ENCODE results near the gene GALM.
"Not testable (repeated sequence)": the region's sequence is repeated elsewhere in the genome, so short reads cannot be mapped to it uniquely, and the experiment has no call there.

GALM gene

DNA sequence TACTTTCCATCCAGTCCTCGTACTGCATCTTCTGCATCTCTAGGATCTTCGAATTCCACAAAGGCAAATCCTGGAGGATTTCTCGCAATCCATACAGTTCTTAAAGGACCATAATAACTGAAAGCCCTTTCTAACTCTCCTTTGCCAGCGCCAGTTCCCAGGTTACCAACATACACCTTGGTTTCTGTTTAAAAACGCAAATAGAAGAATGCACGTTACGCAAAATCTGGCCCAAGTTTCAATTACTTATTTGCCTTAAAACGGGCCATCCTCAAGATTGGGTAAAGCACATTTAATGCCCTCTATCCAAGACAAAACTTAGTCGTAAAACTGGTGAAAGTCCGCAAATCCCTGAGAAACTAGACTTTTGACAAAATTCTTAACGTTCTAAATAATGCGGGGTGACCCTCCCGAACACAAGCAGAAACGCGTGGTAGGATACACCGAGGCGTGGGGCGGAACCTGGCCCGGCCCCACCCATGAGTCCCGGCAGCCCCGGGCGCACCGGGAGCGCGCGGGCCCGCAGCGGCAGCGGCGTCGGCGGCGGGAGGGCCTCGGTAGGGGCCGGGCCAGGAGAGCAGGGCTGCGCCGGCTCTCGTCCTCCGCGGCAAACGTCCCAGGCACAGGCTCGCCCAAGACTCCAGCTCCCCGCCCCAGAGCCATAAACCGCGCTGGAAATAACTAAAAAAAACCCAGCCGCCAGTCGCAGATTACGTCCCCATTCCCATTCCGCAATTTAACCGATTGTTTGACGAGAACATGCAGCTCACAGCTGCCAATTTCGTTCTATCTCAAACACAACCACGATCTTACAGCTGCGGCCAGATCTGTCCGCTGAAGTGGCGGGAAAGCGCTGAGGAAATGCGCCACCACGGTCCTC lies 84.3 kb downstream of the GALM start:
- peak overlapping the region; percentile 96 for H3K27ac ChIP-seq (ENCODE audit: low read length)
- H3K4me1 ChIP-seq (ENCODE audit: control insufficient read depth, insufficient read depth, low read length): peaks cover 17% of the 10 kb centered on the region
- H3K36me3 ChIP-seq (ENCODE audit: control insufficient read depth in 2 of 2, insufficient read depth in 2 of 2, low read length in 2 of 2): peaks cover 26 to 38% of the 10 kb centered on the region in 2 donors
- no peaks in the 10 kb centered on the region for H3K27me3 ChIP-seq (ENCODE audit: control insufficient read depth in 1 of 2, insufficient read depth in 2 of 2, low read length in 2 of 2)
- peak overlapping the region; percentile 96 to 99 for H3K4me3 ChIP-seq (ENCODE audit: low read length in 2 of 2)
- H3K9ac ChIP-seq (ENCODE audit: low read length in 2 of 2): peak overlapping the region; percentile 99
- H3K9me3 ChIP-seq (ENCODE audit: control insufficient read depth in 2 of 2, low read length in 2 of 2): no peaks in the 10 kb centered on the region

DNA sequence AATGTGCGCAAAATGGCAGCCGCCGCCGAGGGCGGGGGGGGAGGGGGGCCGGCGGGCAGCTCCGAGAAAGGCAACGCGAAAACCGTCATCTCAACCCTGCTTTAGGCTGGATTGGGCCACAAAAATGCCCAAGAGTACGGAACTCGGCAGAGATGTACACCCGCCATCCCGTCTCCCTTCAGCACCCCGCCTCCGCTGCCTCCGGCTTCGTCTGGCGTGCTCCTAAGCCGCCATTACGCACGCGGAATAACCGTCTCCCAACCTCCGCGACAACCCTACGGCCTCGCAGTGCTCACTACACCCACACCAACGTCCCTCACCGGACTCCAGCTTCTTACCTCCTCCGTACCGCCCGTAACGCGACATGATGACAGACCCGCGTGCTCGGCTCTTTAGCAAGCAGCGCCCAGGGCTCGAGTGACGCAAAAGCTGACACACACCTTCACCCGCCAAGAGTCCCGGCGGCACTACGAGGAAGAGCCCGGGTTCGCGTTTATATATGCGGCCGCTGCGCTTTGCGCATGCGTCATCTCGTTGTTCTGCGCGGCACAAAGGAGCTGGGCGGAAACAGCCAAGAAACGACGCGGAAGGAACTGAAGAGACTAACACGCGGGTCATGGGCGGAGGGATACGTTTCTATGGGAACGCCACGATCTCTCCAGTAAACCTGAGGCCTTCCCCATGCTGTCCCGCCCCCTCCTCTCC lies 85.1 kb downstream of the GALM start, which contains the start of gene SRSF7:
Gene SRSF7 (minus strand): TSS at position 471 of the 705 bp plus-strand sequence. CDS start 105 bp downstream, at position 366.
- peak within 1 kb of the TSS; percentile 96 for H3K27ac ChIP-seq (ENCODE audit: low read length)
- no peaks in the 10 kb centered on the region for H3K9me3 ChIP-seq (ENCODE audit: control insufficient read depth in 2 of 2, low read length in 2 of 2)
- no peaks in the 10 kb centered on the region for H3K27me3 ChIP-seq (ENCODE audit: control insufficient read depth in 1 of 2, insufficient read depth in 2 of 2, low read length in 2 of 2)
- peaks cover 17% of the 10 kb centered on the region for H3K4me1 ChIP-seq (ENCODE audit: control insufficient read depth, insufficient read depth, low read length)
- peaks cover 19 to 30% of the 10 kb centered on the region in 2 donors for H3K36me3 ChIP-seq (ENCODE audit: control insufficient read depth in 2 of 2, insufficient read depth in 2 of 2, low read length in 2 of 2)
- peak within 1 kb of the TSS; percentile 96 to 99 for H3K4me3 ChIP-seq (ENCODE audit: low read length in 2 of 2)
- peak within 1 kb of the TSS; percentile 99 for H3K9ac ChIP-seq (ENCODE audit: low read length in 2 of 2)

DNA sequence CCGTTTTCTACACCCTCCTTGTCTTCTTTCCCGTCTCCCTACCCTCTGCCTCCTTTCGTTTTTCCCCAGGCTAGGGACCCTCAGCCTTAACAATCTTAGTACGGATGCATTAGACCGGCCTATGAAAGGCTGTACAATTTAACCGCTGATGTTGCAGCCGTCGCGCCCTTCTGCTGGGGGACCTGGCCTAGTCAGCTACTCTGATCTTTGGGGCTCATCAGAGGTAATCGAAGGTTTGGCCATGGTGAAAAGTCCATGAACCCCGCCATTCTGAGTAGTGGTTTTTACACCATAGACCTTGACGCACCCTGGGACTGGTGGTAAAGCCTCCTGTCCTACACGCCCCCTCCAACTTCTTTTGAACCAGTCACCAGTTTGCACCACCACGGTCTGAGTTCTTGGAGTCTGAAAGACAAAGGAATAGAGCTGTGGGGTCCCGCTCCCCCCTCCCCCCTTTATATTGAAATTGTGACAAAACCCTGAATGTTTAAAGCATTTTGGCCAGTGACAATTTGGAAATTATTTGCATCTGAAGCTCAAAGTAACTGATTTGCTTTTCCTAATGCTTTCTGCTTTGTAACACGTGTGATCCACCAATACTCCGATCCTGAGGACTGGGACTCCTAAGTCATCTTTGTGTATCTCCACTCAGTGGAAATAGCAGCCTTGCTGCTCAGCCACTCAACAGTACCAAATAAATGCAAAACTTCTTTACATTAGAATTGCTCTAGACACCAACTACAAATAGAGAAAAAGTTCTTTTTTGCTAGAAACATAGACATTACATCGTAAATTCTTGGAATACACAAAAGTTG lies 85.9 kb downstream of the GALM start:
- Histone ChIP-seq H3K4me1 (ENCODE audit: control insufficient read depth, insufficient read depth, low read length) (peaks cover 16% of the 10 kb centered on the region), H3K4me3 (ENCODE audit: low read length in 2 of 2) (peak overlapping the region; percentile 96 to 99), H3K36me3 (ENCODE audit: control insufficient read depth in 2 of 2, insufficient read depth in 2 of 2, low read length in 2 of 2) (peaks cover 15 to 23% of the 10 kb centered on the region in 2 donors), H3K9ac (ENCODE audit: low read length in 2 of 2) (peak overlapping the region; percentile 87 to 99), H3K9me3 (ENCODE audit: control insufficient read depth in 2 of 2, low read length in 2 of 2) (no peaks in the 10 kb centered on the region), H3K27me3 (ENCODE audit: control insufficient read depth in 1 of 2, insufficient read depth in 2 of 2, low read length in 2 of 2) (no peaks in the 10 kb centered on the region), H3K27ac (ENCODE audit: low read length) (peak overlapping the region; percentile 96)

DNA sequence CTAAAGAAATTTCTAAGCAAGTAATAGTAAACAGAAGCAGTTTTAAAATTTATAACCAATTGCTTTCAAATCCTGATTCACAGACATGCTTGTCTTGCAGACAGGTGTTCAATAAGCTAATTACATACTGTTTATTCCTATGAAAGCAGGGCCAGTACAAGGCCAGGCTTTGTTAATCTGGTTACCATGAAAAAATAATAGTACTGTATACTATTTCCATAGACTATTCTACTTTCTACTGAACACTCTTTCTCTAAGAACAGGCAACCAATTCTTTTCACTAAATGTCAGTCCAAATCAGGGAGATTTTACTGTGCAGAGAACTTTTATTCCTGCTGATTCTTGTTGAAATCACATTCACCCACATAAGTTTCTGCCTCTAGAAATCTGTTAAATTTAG lies 88.1 kb downstream of the GALM start:
- Histone ChIP-seq H3K27ac (ENCODE audit: low read length) (no peak overlapping the region), H3K9ac (ENCODE audit: low read length in 2 of 2) (no peak overlapping the region), H3K4me3 (ENCODE audit: low read length in 2 of 2) (no peak overlapping the region), H3K4me1 (ENCODE audit: control insufficient read depth, insufficient read depth, low read length) (peaks cover 9% of the 10 kb centered on the region), H3K9me3 (ENCODE audit: control insufficient read depth in 2 of 2, low read length in 2 of 2) (no peaks in the 10 kb centered on the region), H3K27me3 (ENCODE audit: control insufficient read depth in 1 of 2, insufficient read depth in 2 of 2, low read length in 2 of 2) (no peaks in the 10 kb centered on the region), H3K36me3 (ENCODE audit: control insufficient read depth in 2 of 2, insufficient read depth in 2 of 2, low read length in 2 of 2) (peaks cover under 1 to 3% of the 10 kb centered on the region in 2 donors)

DNA sequence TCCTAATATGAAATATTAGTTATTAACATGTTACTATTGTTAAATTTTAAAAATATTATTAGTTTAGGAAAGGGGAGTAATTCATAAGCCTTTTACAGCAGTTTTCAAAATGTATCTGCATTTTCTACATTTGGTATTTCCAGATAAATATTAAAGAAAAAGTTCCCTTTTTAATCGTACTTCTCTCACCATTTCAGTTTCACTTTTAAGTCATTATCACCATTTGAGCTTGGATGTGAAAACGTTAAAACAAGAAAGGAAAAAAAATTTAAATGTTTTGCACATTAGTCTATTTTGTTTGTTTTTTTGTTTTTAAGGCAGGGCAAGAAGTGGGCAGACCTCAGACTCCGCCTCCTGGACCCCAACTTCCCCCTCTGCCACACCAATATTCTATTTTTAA lies 88.6 kb downstream of the GALM start:
- no peak overlapping the region for H3K27ac ChIP-seq (ENCODE audit: low read length)
- peaks cover 0 to under 1% of the 10 kb centered on the region in 2 donors for H3K36me3 ChIP-seq (ENCODE audit: control insufficient read depth in 2 of 2, insufficient read depth in 2 of 2, low read length in 2 of 2)
- H3K27me3 ChIP-seq (ENCODE audit: control insufficient read depth in 1 of 2, insufficient read depth in 2 of 2, low read length in 2 of 2): no peaks in the 10 kb centered on the region
- peaks cover 8% of the 10 kb centered on the region for H3K4me1 ChIP-seq (ENCODE audit: control insufficient read depth, insufficient read depth, low read length)
- no peak overlapping the region for H3K9ac ChIP-seq (ENCODE audit: low read length in 2 of 2)
- H3K9me3 ChIP-seq (ENCODE audit: control insufficient read depth in 2 of 2, low read length in 2 of 2): no peaks in the 10 kb centered on the region
- no peak overlapping the region for H3K4me3 ChIP-seq (ENCODE audit: low read length in 2 of 2)

DNA sequence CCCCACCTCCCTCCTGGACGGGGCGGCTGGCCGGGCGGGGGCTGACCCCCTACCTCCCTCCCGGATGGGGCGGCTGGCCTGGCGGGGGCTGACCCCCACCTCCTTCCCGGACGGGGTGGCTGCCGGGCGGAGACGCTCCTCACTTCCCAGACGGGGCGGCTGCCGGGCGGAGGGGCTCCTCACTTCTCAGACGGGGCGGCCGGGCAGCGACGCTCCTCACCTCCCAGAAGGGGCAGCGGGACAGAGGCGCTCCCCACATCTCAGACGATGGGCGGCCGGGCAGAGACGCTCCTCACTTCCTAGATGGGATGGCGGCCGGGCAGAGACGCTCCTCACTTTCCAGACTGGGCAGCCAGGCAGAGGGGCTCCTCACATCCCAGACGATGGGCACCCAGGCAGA lies 90.0 kb downstream of the GALM start:
- not testable (repeated sequence) for H3K27ac ChIP-seq (ENCODE audit: low read length); H3K9ac ChIP-seq (ENCODE audit: low read length in 2 of 2); H3K9me3 ChIP-seq (ENCODE audit: control insufficient read depth in 2 of 2, low read length in 2 of 2); H3K4me3 ChIP-seq (ENCODE audit: low read length in 2 of 2); H3K27me3 ChIP-seq (ENCODE audit: control insufficient read depth in 1 of 2, insufficient read depth in 2 of 2, low read length in 2 of 2); H3K36me3 ChIP-seq (ENCODE audit: control insufficient read depth in 2 of 2, insufficient read depth in 2 of 2, low read length in 2 of 2); H3K4me1 ChIP-seq (ENCODE audit: control insufficient read depth, insufficient read depth, low read length)

DNA sequence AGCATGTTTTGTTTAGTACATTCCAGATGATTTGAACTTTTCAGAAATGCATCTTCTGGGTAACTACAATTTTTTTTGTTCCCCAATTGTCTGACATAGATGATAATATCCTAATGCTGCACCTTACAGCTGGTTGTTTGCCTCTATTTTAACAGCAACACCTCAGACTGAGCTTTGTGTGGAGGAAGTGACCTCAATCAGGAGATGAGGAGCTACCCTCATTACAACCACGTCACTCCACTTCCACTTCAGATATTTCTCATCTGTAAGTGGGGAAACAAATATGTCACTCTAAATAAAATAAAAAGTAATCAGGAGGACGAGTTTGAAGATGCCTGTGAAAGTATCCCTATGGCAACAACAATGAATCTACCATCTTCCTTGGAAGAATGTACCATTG lies 97.3 kb downstream of the GALM start:
- no peaks in the 10 kb centered on the region for H3K27me3 ChIP-seq (ENCODE audit: control insufficient read depth in 1 of 2, insufficient read depth in 2 of 2, low read length in 2 of 2)
- no peaks in the 10 kb centered on the region for H3K36me3 ChIP-seq (ENCODE audit: control insufficient read depth in 2 of 2, insufficient read depth in 2 of 2, low read length in 2 of 2)
- no peaks in the 10 kb centered on the region for H3K9me3 ChIP-seq (ENCODE audit: control insufficient read depth in 2 of 2, low read length in 2 of 2)
- no peak overlapping the region for H3K4me3 ChIP-seq (ENCODE audit: low read length in 2 of 2)
- H3K9ac ChIP-seq (ENCODE audit: low read length in 2 of 2): no peak overlapping the region
- no peaks in the 10 kb centered on the region for H3K4me1 ChIP-seq (ENCODE audit: control insufficient read depth, insufficient read depth, low read length)
- no peak overlapping the region for H3K27ac ChIP-seq (ENCODE audit: low read length)

DNA sequence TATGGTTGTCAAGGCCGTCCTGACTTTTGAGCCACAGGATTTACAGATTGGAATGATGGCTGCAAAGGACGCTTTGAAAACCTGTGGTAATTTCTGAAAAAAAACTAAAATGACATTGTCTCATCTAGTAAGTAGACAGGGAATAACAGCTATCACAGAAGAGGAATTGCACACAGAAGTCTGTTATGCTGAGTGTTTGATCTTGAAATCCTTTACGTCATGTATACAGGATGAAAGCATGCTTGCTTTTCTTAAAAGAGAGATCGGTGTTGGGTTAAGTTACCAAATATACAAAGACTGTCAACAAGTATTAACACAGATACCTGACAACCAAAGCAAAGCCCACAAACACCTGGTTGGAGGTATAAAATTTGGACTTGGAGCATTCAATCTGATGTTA lies 97.8 kb downstream of the GALM start:
- no peak overlapping the region for H3K4me3 ChIP-seq (ENCODE audit: low read length in 2 of 2)
- no peak overlapping the region for H3K9ac ChIP-seq (ENCODE audit: low read length in 2 of 2)
- H3K27ac ChIP-seq (ENCODE audit: low read length): no peak overlapping the region
- no peaks in the 10 kb centered on the region for H3K9me3 ChIP-seq (ENCODE audit: control insufficient read depth in 2 of 2, low read length in 2 of 2)
- no peaks in the 10 kb centered on the region for H3K36me3 ChIP-seq (ENCODE audit: control insufficient read depth in 2 of 2, insufficient read depth in 2 of 2, low read length in 2 of 2)
- no peaks in the 10 kb centered on the region for H3K4me1 ChIP-seq (ENCODE audit: control insufficient read depth, insufficient read depth, low read length)
- no peaks in the 10 kb centered on the region for H3K27me3 ChIP-seq (ENCODE audit: control insufficient read depth in 1 of 2, insufficient read depth in 2 of 2, low read length in 2 of 2)

DNA sequence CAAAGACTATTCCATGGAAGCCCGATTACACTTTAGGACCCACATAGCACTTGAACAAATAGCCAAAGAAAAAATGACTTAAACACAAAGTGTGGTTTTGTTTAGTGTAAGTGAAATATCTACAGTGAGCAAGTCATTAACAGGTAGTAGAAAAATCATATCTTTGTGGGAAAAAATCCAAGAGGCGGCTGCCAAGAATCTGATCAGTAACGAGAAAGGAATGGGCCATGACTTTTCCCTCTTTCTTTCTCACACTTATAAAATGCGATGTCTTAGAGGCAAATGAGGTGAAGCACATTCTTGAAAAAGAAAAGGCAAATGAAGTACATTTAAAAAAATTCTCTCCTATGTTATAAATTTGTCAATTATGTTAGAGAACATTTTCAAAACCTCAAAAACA lies 99.2 kb downstream of the GALM start:
- no peak overlapping the region for H3K9ac ChIP-seq (ENCODE audit: low read length in 2 of 2)
- no peak overlapping the region for H3K27ac ChIP-seq (ENCODE audit: low read length)
- H3K36me3 ChIP-seq (ENCODE audit: control insufficient read depth in 2 of 2, insufficient read depth in 2 of 2, low read length in 2 of 2): no peaks in the 10 kb centered on the region
- H3K4me1 ChIP-seq (ENCODE audit: control insufficient read depth, insufficient read depth, low read length): no peaks in the 10 kb centered on the region
- no peaks in the 10 kb centered on the region for H3K27me3 ChIP-seq (ENCODE audit: control insufficient read depth in 1 of 2, insufficient read depth in 2 of 2, low read length in 2 of 2)
- H3K4me3 ChIP-seq (ENCODE audit: low read length in 2 of 2): no peak overlapping the region
- no peaks in the 10 kb centered on the region for H3K9me3 ChIP-seq (ENCODE audit: control insufficient read depth in 2 of 2, low read length in 2 of 2)

DNA sequence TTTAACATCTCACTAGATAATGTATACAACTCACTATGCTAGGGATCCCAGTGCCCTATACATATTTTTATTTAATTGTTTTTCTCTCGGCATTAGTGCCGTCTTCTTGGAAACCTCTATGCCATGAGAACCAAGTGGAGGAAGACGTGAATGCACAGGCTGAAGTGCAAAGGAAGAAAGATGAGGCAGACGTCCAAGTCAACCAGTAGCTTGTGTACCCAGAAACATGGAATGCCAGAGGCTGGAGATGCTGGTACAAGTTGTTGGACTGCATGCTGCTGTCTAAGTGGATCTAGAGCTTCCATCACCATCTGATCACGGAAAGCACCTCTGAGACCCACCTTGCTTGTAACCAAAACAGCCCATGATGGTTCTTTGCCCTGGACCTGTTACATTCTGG lies 99.6 kb downstream of the GALM start:
- Histone ChIP-seq H3K27me3 (ENCODE audit: control insufficient read depth in 1 of 2, insufficient read depth in 2 of 2, low read length in 2 of 2) (no peaks in the 10 kb centered on the region), H3K9me3 (ENCODE audit: control insufficient read depth in 2 of 2, low read length in 2 of 2) (no peaks in the 10 kb centered on the region), H3K4me3 (ENCODE audit: low read length in 2 of 2) (no peak overlapping the region), H3K27ac (ENCODE audit: low read length) (no peak overlapping the region), H3K9ac (ENCODE audit: low read length in 2 of 2) (no peak overlapping the region), H3K36me3 (ENCODE audit: control insufficient read depth in 2 of 2, insufficient read depth in 2 of 2, low read length in 2 of 2) (no peaks in the 10 kb centered on the region), H3K4me1 (ENCODE audit: control insufficient read depth, insufficient read depth, low read length) (no peaks in the 10 kb centered on the region)
